GM23338 (cell line): ENCODE measurements around the gene MAP2K2. TPM values are rescaled to one million over a fixed set of nuclear protein-coding genes. Genes with fewer than 3 reads are reported as not detected.

Experiments used
- ATAC-seq: fragments of 200-7000 bp; cut with Tn5 transposase; 3 replicates; pipeline ENCODE4 v1.9.1; 2020
- DNase-seq: peaks from one replicate; pipeline ENCODE4 v3.0.0-alpha.2; 2015; ENCODE audit warnings: low spot score
- H2AFZ ChIP-seq: fragments of 200-600 bp; sonication (generic); 2 replicates; pipeline ENCODE4 v1.8.0; 2016; ENCODE audit warnings: antibody characterized with exemption, mild to moderate bottlenecking, moderate library complexity
- H3F3A ChIP-seq: fragments of 200-600 bp; sonication (generic); replicated peaks from 2 replicates; pipeline ENCODE4 v1.8.0; 2017; ENCODE audit warnings: antibody characterized with exemption, mixed run types, low read depth
- H3K27ac ChIP-seq: fragments of 200-600 bp; sonication (generic); 2 replicates; pipeline ENCODE4 v1.6.1; 2016; ENCODE audit warnings: low read depth
- H3K27me3 ChIP-seq: fragments of 200-600 bp; sonication (generic); 2 replicates; pipeline ENCODE4 v1.8.0; 2016; ENCODE audit warnings: mild to moderate bottlenecking, mixed run types, moderate library complexity; ENCODE audit not compliant: insufficient read depth
- H3K36me3 ChIP-seq: fragments of 200-600 bp; sonication (generic); 2 replicates; pipeline ENCODE4 v1.8.0; 2016; ENCODE audit warnings: mild to moderate bottlenecking; ENCODE audit not compliant: insufficient read depth
- H3K4me1 ChIP-seq: fragments of 200-600 bp; sonication (generic); 2 replicates; pipeline ENCODE4 v1.8.0; 2016; ENCODE audit warnings: mild to moderate bottlenecking, moderate library complexity; ENCODE audit not compliant: insufficient read depth
- H3K4me2 ChIP-seq: fragments of 200-600 bp; sonication (generic); 2 replicates; pipeline ENCODE4 v1.7.1; 2017; ENCODE audit warnings: mixed run types
- H3K4me3 ChIP-seq: fragments of 200-600 bp; sonication (generic); 2 replicates; pipeline ENCODE4 v1.6.1; 2016; ENCODE audit warnings: mixed run types
- H3K79me2 ChIP-seq: fragments of 200-600 bp; sonication (generic); replicated peaks from 2 replicates; pipeline ENCODE4 v1.8.0; 2017; ENCODE audit warnings: mild to moderate bottlenecking; ENCODE audit not compliant: insufficient read depth
- H3K9me2 ChIP-seq: fragments of 200-600 bp; sonication (generic); 2 replicates; pipeline ENCODE4 v1.8.0; 2017; ENCODE audit not compliant: insufficient read depth
- H4K20me1 ChIP-seq: fragments of 200-600 bp; sonication (generic); replicated peaks from 2 replicates; pipeline ENCODE4 v1.8.0; 2017; ENCODE audit warnings: mild to moderate bottlenecking; ENCODE audit not compliant: insufficient read depth
- H3K27ac Mint-ChIP-seq: 2 replicates; pipeline ENCODE4 v1.8.0; 2020; ENCODE audit warnings: inconsistent platforms, mild to moderate bottlenecking, moderate library complexity, mixed read lengths
- H3K27me3 Mint-ChIP-seq: 3 replicates; pipeline ENCODE4 v1.8.0; 2022; ENCODE audit warnings: low read depth, mild to moderate bottlenecking, moderate library complexity, mixed read lengths, inconsistent platforms; ENCODE audit not compliant: insufficient read depth, poor library complexity
- H3K36me3 Mint-ChIP-seq: 3 replicates; pipeline ENCODE4 v1.8.0; 2021; ENCODE audit warnings: low read depth, mild to moderate bottlenecking, inconsistent platforms, moderate library complexity, mixed read lengths
- H3K4me1 Mint-ChIP-seq: 3 replicates; pipeline ENCODE4 v1.8.0; 2020; ENCODE audit warnings: mild to moderate bottlenecking, inconsistent platforms, mixed read lengths
- H3K4me3 Mint-ChIP-seq: 3 replicates; pipeline ENCODE4 v1.8.0; 2021; ENCODE audit warnings: moderate library complexity, mild to moderate bottlenecking, inconsistent platforms, mixed read lengths
- H3K9me3 Mint-ChIP-seq: 3 replicates; pipeline ENCODE4 v1.8.0; 2020; ENCODE audit warnings: moderate library complexity, mild to moderate bottlenecking, inconsistent platforms, mixed read lengths
- CREB1 ChIP-seq: fragments of 250-450 bp; sonication (Bioruptor Pico); IDR thresholded peaks from 2 replicates; pipeline ENCODE4 v1.5.0; 2020; ENCODE audit warnings: low read depth, mild to moderate bottlenecking, moderate library complexity
- EZH2 ChIP-seq: fragments of 200-600 bp; sonication (generic); IDR thresholded peaks from one replicate; pipeline ENCODE4 v1.8.0; 2017; ENCODE audit warnings: antibody characterized with exemption, mild to moderate bottlenecking, low read depth; ENCODE audit not compliant: unreplicated experiment
- EZH2phosphoT487 ChIP-seq: fragments of 200-600 bp; sonication (generic); IDR thresholded peaks from one replicate; pipeline ENCODE4 v1.8.1; 2018; ENCODE audit warnings: antibody characterized with exemption; ENCODE audit not compliant: unreplicated experiment
- JUNB ChIP-seq: IDR thresholded peaks from one replicate; pipeline ENCODE4 v1.6.1; 2016; ENCODE audit warnings: antibody characterized with exemption; ENCODE audit not compliant: unreplicated experiment
- NANOG ChIP-seq: IDR thresholded peaks from 2 replicates; pipeline ENCODE4 v1.6.1; 2016; ENCODE audit warnings: antibody characterized with exemption, borderline replicate concordance
- POLR2AphosphoS5 ChIP-seq: IDR thresholded peaks from 2 replicates; pipeline ENCODE4 v1.6.1; 2016; ENCODE audit warnings: antibody characterized with exemption, low read depth
- STAT1 ChIP-seq: IDR thresholded peaks from one replicate; pipeline ENCODE4 v1.6.1; 2016; ENCODE audit warnings: antibody characterized with exemption; ENCODE audit not compliant: unreplicated experiment
- ZNF114 ChIP-seq: fragments of 250-450 bp; sonication (Bioruptor Pico); IDR thresholded peaks from 2 replicates; pipeline ENCODE4 v1.5.0; 2020; ENCODE audit warnings: mild to moderate bottlenecking, moderate library complexity
- ZNF331 ChIP-seq: fragments of 250-450 bp; sonication (Bioruptor Pico); IDR thresholded peaks from 2 replicates; pipeline ENCODE4 v1.5.0; 2020; ENCODE audit warnings: low read depth, mild to moderate bottlenecking, moderate library complexity
- polyA plus RNA-seq: library from polyadenylated mRNA; unstranded; fragments of >200 nt; fragmentation: Nextera tagmentation; extraction: Ambion mirVana; gene quantifications from 2 replicates; pipeline ENCODE4 v1.2.1, GENCODE V29; 2016
- total RNA-seq: library from RNA; depleted of rRNA; stranded (reverse); fragments of >200 nt; shearing (Covaris generic); gene quantifications from 2 replicates; pipeline ENCODE4 v1.2.3, GENCODE V29; 2014
- TF ChIP-seq, protein P1 (sequence below): fragments of 250-450 bp; sonication (Bioruptor Pico); IDR thresholded peaks from 2 replicates; pipeline ENCODE4 v1.5.0; 2020; ENCODE audit warnings: mild to moderate bottlenecking, moderate library complexity
- TF ChIP-seq, protein P2 (sequence below): IDR thresholded peaks from 2 replicates; pipeline ENCODE4 v1.6.1; 2016; ENCODE audit warnings: antibody characterized with exemption
- TF ChIP-seq, protein P3 (sequence below): IDR thresholded peaks from one replicate; pipeline ENCODE4 v1.6.1; 2018; ENCODE audit warnings: antibody characterized with exemption; ENCODE audit not compliant: unreplicated experiment
- TF ChIP-seq, protein P4 (sequence below), 2 experiments: fragments of 200-600 bp in 1 of 2; sonication (generic) in 1 of 2; conservative IDR thresholded peaks; 2 replicates each; pipeline versions ENCODE4 v1.5.1 to v1.6.1; 2016 to 2017; ENCODE audit warnings: antibody characterized with exemption in 2 of 2, low read depth in 2 of 2, mild to moderate bottlenecking in 2 of 2, moderate library complexity in 1 of 2

MAP2K2 gene
- total and polyA plus RNA-seq, 2 experiments from 2014 or later, result 99.7 to 151 TPM

DNA sequence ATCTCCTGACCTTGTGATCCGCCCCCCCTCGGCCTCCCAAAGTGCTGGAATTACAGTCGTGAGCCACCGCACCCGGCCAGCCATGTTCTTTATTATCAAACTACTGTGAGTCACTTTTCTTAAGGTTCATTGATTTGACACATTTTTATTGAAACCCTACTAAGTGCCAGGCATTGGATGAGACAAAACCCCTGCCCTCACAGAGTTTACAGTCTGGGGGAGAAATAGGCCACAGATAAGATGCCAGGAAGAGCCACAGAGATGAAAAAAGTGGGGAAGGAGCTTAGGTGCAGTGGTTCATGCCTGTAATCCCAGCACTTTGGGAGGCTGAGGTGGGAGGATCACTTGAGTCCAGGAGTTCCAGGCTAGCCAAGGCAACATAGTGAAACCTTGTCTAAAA is 14.5 kb upstream of the MAP2K2 start (continued):
- TF ChIP-seq, protein P1, sequence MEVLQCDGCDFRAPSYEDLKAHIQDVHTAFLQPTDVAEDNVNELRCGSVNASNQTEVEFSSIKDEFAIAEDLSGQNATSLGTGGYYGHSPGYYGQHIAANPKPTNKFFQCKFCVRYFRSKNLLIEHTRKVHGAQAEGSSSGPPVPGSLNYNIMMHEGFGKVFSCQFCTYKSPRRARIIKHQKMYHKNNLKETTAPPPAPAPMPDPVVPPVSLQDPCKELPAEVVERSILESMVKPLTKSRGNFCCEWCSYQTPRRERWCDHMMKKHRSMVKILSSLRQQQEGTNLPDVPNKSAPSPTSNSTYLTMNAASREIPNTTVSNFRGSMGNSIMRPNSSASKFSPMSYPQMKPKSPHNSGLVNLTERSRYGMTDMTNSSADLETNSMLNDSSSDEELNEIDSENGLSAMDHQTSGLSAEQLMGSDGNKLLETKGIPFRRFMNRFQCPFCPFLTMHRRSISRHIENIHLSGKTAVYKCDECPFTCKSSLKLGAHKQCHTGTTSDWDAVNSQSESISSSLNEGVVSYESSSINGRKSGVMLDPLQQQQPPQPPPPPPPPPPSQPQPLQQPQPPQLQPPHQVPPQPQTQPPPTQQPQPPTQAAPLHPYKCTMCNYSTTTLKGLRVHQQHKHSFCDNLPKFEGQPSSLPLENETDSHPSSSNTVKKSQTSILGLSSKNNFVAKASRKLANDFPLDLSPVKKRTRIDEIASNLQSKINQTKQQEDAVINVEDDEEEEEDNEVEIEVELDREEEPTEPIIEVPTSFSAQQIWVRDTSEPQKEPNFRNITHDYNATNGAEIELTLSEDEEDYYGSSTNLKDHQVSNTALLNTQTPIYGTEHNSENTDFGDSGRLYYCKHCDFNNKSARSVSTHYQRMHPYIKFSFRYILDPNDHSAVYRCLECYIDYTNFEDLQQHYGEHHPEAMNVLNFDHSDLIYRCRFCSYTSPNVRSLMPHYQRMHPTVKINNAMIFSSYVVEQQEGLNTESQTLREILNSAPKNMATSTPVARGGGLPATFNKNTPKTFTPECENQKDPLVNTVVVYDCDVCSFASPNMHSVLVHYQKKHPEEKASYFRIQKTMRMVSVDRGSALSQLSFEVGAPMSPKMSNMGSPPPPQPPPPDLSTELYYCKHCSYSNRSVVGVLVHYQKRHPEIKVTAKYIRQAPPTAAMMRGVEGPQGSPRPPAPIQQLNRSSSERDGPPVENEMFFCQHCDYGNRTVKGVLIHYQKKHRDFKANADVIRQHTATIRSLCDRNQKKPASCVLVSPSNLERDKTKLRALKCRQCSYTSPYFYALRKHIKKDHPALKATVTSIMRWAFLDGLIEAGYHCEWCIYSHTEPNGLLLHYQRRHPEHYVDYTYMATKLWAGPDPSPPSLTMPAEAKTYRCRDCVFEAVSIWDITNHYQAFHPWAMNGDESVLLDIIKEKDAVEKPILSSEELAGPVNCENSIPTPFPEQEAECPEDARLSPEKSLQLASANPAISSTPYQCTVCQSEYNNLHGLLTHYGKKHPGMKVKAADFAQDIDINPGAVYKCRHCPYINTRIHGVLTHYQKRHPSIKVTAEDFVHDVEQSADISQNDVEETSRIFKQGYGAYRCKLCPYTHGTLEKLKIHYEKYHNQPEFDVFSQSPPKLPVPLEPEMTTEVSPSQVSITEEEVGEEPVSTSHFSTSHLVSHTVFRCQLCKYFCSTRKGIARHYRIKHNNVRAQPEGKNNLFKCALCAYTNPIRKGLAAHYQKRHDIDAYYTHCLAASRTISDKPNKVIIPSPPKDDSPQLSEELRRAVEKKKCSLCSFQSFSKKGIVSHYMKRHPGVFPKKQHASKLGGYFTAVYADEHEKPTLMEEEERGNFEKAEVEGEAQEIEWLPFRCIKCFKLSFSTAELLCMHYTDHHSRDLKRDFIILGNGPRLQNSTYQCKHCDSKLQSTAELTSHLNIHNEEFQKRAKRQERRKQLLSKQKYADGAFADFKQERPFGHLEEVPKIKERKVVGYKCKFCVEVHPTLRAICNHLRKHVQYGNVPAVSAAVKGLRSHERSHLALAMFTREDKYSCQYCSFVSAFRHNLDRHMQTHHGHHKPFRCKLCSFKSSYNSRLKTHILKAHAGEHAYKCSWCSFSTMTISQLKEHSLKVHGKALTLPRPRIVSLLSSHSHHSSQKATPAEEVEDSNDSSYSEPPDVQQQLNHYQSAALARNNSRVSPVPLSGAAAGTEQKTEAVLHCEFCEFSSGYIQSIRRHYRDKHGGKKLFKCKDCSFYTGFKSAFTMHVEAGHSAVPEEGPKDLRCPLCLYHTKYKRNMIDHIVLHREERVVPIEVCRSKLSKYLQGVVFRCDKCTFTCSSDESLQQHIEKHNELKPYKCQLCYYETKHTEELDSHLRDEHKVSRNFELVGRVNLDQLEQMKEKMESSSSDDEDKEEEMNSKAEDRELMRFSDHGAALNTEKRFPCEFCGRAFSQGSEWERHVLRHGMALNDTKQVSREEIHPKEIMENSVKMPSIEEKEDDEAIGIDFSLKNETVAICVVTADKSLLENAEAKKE (CRISPR knock-in tag), result no peak
- TF ChIP-seq NANOG, result no peak
- TF ChIP-seq ZNF331 (CRISPR knock-in tag), result no peak
- no peak for TF ChIP-seq POLR2AphosphoS5
- TF ChIP-seq STAT1, result no peak
- TF ChIP-seq, protein P2, sequence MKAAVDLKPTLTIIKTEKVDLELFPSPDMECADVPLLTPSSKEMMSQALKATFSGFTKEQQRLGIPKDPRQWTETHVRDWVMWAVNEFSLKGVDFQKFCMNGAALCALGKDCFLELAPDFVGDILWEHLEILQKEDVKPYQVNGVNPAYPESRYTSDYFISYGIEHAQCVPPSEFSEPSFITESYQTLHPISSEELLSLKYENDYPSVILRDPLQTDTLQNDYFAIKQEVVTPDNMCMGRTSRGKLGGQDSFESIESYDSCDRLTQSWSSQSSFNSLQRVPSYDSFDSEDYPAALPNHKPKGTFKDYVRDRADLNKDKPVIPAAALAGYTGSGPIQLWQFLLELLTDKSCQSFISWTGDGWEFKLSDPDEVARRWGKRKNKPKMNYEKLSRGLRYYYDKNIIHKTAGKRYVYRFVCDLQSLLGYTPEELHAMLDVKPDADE, result no peak
- no peak for TF ChIP-seq JUNB
- TF ChIP-seq ZNF114, result no peak

DNA sequence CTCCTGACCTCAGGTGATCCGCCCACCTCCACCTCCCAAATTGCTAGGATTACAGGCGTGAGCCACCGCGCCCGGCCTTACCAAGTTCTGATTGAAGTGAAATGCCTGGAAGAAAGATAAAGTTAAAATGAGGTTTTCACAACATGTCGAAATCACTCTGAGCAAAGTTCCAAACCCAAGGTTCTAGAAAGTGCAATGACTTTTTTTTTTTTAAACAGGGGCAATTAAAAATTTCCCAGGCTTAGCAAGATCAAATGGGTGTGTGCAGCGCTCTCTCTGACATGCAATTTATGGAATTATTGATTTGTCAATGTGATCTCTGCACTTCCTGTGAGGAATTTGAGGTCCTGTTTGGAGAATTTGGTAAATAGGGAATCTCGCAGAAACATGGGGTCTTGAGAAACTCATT is 12.8 kb upstream of the MAP2K2 start:
- Histone ChIP-seq H3K27ac (no peak overlapping the region), H4K20me1 (no peaks in the 10 kb centered on the region), H3K79me2 (no peaks in the 10 kb centered on the region), H3K36me3 (no peaks in the 10 kb centered on the region), H3F3A (no peaks in the 10 kb centered on the region), H3K27me3 (no peaks in the 10 kb centered on the region), H3K4me3 (no peak overlapping the region), H3K9me2 (no peaks in the 10 kb centered on the region), H3K4me1 (no peaks in the 10 kb centered on the region; the same call in 1 of the 2 replicates), H2AFZ (no peak overlapping the region), H3K4me2 (no peak overlapping the region)
- H3K4me3 Mint-ChIP-seq, result no peak overlapping the region
- DNase-seq (no peak), ATAC-seq (no peak)
- H3K27me3 Mint-ChIP-seq, result peaks cover 11% of the 10 kb centered on the region
- no peaks in the 10 kb centered on the region for H3K36me3 Mint-ChIP-seq
- peaks cover 3% of the 10 kb centered on the region; the same call in 1 of the 3 replicates for H3K4me1 Mint-ChIP-seq
- H3K9me3 Mint-ChIP-seq, result no peaks in the 10 kb centered on the region; the same call in 2 of the 3 replicates
- H3K27ac Mint-ChIP-seq, result no peak overlapping the region
- TF ChIP-seq ZNF331 (CRISPR knock-in tag), result no peak
- no peak for TF ChIP-seq ZNF114
- no peak for TF ChIP-seq STAT1
- TF ChIP-seq EZH2phosphoT487, result no peak
- no peak for TF ChIP-seq POLR2AphosphoS5
- TF ChIP-seq JUNB, result no peak
- TF ChIP-seq, protein P3, sequence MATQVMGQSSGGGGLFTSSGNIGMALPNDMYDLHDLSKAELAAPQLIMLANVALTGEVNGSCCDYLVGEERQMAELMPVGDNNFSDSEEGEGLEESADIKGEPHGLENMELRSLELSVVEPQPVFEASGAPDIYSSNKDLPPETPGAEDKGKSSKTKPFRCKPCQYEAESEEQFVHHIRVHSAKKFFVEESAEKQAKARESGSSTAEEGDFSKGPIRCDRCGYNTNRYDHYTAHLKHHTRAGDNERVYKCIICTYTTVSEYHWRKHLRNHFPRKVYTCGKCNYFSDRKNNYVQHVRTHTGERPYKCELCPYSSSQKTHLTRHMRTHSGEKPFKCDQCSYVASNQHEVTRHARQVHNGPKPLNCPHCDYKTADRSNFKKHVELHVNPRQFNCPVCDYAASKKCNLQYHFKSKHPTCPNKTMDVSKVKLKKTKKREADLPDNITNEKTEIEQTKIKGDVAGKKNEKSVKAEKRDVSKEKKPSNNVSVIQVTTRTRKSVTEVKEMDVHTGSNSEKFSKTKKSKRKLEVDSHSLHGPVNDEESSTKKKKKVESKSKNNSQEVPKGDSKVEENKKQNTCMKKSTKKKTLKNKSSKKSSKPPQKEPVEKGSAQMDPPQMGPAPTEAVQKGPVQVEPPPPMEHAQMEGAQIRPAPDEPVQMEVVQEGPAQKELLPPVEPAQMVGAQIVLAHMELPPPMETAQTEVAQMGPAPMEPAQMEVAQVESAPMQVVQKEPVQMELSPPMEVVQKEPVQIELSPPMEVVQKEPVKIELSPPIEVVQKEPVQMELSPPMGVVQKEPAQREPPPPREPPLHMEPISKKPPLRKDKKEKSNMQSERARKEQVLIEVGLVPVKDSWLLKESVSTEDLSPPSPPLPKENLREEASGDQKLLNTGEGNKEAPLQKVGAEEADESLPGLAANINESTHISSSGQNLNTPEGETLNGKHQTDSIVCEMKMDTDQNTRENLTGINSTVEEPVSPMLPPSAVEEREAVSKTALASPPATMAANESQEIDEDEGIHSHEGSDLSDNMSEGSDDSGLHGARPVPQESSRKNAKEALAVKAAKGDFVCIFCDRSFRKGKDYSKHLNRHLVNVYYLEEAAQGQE, result no peak
- TF ChIP-seq NANOG, result no peak
- no peak for TF ChIP-seq CREB1
- no peak for TF ChIP-seq EZH2
- TF ChIP-seq, protein P4, sequence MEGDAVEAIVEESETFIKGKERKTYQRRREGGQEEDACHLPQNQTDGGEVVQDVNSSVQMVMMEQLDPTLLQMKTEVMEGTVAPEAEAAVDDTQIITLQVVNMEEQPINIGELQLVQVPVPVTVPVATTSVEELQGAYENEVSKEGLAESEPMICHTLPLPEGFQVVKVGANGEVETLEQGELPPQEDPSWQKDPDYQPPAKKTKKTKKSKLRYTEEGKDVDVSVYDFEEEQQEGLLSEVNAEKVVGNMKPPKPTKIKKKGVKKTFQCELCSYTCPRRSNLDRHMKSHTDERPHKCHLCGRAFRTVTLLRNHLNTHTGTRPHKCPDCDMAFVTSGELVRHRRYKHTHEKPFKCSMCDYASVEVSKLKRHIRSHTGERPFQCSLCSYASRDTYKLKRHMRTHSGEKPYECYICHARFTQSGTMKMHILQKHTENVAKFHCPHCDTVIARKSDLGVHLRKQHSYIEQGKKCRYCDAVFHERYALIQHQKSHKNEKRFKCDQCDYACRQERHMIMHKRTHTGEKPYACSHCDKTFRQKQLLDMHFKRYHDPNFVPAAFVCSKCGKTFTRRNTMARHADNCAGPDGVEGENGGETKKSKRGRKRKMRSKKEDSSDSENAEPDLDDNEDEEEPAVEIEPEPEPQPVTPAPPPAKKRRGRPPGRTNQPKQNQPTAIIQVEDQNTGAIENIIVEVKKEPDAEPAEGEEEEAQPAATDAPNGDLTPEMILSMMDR (conservative IDR thresholded peaks at IDR 0.05; ENCODE audit: low read depth in 2 of 2), result no peak
